Measurements from ENCODE around the gene PPIF.
"Not testable (repeated sequence)": the region's sequence is repeated elsewhere in the genome, so short reads cannot be mapped to it uniquely, and the experiment has no call there.

PPIF gene

GRCh38 chr10:79331226-79331625 is 16.0 kb upstream of the PPIF start:
- no peak overlapping the region for H3K4me3 ChIP-seq (ENCODE audit: low read depth, low read length)
- in situ Hi-C loops (cut with HindIII; ENCODE audit: low sequenced_read_pairs) = no loop called here
- TF ChIP-seq CTCF (IDR thresholded peaks at IDR 0.05; ENCODE audit: low read depth, low read length) = no peak
- DNase-seq (ENCODE audit: low read depth, low spot score) = no peak

GRCh38 chr10:79331709-79332108 is 15.6 kb upstream of the PPIF start:
- in situ Hi-C loops (cut with HindIII; ENCODE audit: low sequenced_read_pairs) = no loop called here
- no peak overlapping the region for H3K4me3 ChIP-seq (ENCODE audit: low read depth, low read length)
- peak; percentile 60 for DNase-seq (ENCODE audit: low read depth, low spot score)
- TF ChIP-seq CTCF (IDR thresholded peaks at IDR 0.05; ENCODE audit: low read depth, low read length) = no peak

GRCh38 chr10:79332610-79333315 is 14.5 kb upstream of the PPIF start:
- H3K4me3 ChIP-seq (ENCODE audit: low read depth, low read length); in situ Hi-C loops (cut with HindIII; ENCODE audit: low sequenced_read_pairs); DNase-seq (ENCODE audit: low read depth, low spot score): not testable (repeated sequence)

GRCh38 chr10:79333513-79333912 is 13.8 kb upstream of the PPIF start:
- in situ Hi-C loops (cut with HindIII; ENCODE audit: low sequenced_read_pairs) = no loop called here
- no peak overlapping the region for H3K4me3 ChIP-seq (ENCODE audit: low read depth, low read length)
- no peak for TF ChIP-seq CTCF (IDR thresholded peaks at IDR 0.05; ENCODE audit: low read depth, low read length)
- peak; percentile 63 for DNase-seq (ENCODE audit: low read depth, low spot score)

GRCh38 chr10:79334573-79334972 is 12.7 kb upstream of the PPIF start:
- no peak overlapping the region for H3K4me3 ChIP-seq (ENCODE audit: low read depth, low read length)
- DNase-seq (ENCODE audit: low read depth, low spot score) = no peak
- in situ Hi-C loops (cut with HindIII; ENCODE audit: low sequenced_read_pairs) = no loop called here
- TF ChIP-seq CTCF (IDR thresholded peaks at IDR 0.05; ENCODE audit: low read depth, low read length) = no peak

GRCh38 chr10:79335094-79335469 is 12.2 kb upstream of the PPIF start:
- DNase-seq (ENCODE audit: low read depth, low spot score) = no peak
- H3K4me3 ChIP-seq (ENCODE audit: low read depth, low read length) = no peak overlapping the region
- TF ChIP-seq CTCF (IDR thresholded peaks at IDR 0.05; ENCODE audit: low read depth, low read length) = no peak
- in situ Hi-C loops (cut with HindIII; ENCODE audit: low sequenced_read_pairs) = no loop called here

- in situ Hi-C loops (cut with HindIII; ENCODE audit: low sequenced_read_pairs) = no loop called here
- DNase-seq (ENCODE audit: low read depth, low spot score) = no peak
- H3K4me3 ChIP-seq (ENCODE audit: low read depth, low read length) = no peak overlapping the region
- no peak for TF ChIP-seq CTCF (IDR thresholded peaks at IDR 0.05; ENCODE audit: low read depth, low read length)
These were observed 11.6 kb upstream of the PPIF start for GRCh38 chr10:79335470-79336235.
